H1 (cell line): ENCODE results near the gene POLR3A. TPM values are rescaled to one million over a fixed set of nuclear protein-coding genes. Genes with fewer than 3 reads are reported as not detected.

ENCODE experiments used
- CTCF ChIA-PET: fragments of 300-600 bp; sonication (Branson Sonifier 250); formaldehyde crosslinking; loops from one replicate; lab custom pipeline; 2021; ENCODE audit not compliant: partially characterized antibody; lab: Charles Lee
- POLR2A ChIA-PET: fragments of 300-600 bp; sonication (Branson Sonifier 250); formaldehyde crosslinking; loops from one replicate; lab custom pipeline; 2021; ENCODE audit warnings: inconsistent platforms; ENCODE audit not compliant: partially characterized antibody; lab: Charles Lee
- DNase-seq, 2 experiments: peaks; one replicate each; pipeline versions ENCODE4 v3.0.0 to v3.0.0-alpha.2; 2010 to 2022; ENCODE audit warnings: low spot score in 2 of 2, low read depth in 1 of 2, mixed read lengths in 1 of 2
- FAIRE-seq: peaks from 2 replicates; lab custom pipeline; 2011; peaks lifted over from hg19 to GRCh38; lab: Jason Lieb, UNC
- H2AFZ ChIP-seq: 2 replicates; pipeline ENCODE4 v1.8.1; 2012; ENCODE audit warnings: low read length, inconsistent platforms
- H2AK5ac ChIP-seq: 2 replicates; pipeline ENCODE4 v1.6.1; 2013; ENCODE audit warnings: low read depth, low read length
- H2BK120ac ChIP-seq: replicated peaks from 2 replicates; pipeline ENCODE3; 2013; ENCODE audit warnings: low read depth, low read length, inconsistent platforms
- H2BK12ac ChIP-seq: 2 replicates; pipeline ENCODE4 v1.6.1; 2013; ENCODE audit warnings: low read depth, low read length
- H2BK15ac ChIP-seq: 2 replicates; pipeline ENCODE4 v1.6.1; 2013; ENCODE audit warnings: low read length
- H2BK20ac ChIP-seq: 2 replicates; pipeline ENCODE4 v1.6.1; 2013; ENCODE audit warnings: low read length
- H2BK5ac ChIP-seq: 2 replicates; pipeline ENCODE4 v1.6.1; 2013; ENCODE audit warnings: low read depth, low read length
- H3K14ac ChIP-seq: 2 replicates; pipeline ENCODE4 v1.6.1; 2013; ENCODE audit warnings: inconsistent platforms; ENCODE audit not compliant: insufficient read length
- H3K18ac ChIP-seq: 2 replicates; pipeline ENCODE4 v1.6.1; 2013; ENCODE audit warnings: low read length; ENCODE audit errors: extremely low read depth
- H3K23ac ChIP-seq: 2 replicates; pipeline ENCODE4 v1.6.1; 2013; ENCODE audit warnings: inconsistent platforms; ENCODE audit not compliant: insufficient read length
- H3K23me2 ChIP-seq: 2 replicates; pipeline ENCODE4 v1.6.1; 2013; ENCODE audit warnings: low read depth, low read length
- H3K27ac ChIP-seq: 2 replicates; pipeline ENCODE4 v1.6.1; 2011; ENCODE audit warnings: low read depth, low read length, inconsistent platforms
- H3K27me3 ChIP-seq, 4 experiments: replicated peaks in 1 of 4; 1 replicate in 1 of 4; 2 replicates in 3 of 4; pipeline versions ENCODE4 v1.6.1 to v1.8.1; 2011 to 2013; ENCODE audit warnings: low read length in 3 of 4, mild to moderate bottlenecking in 3 of 4, inconsistent platforms in 2 of 4, mixed read lengths in 2 of 4, moderate library complexity in 1 of 4; ENCODE audit not compliant: control insufficient read depth in 3 of 4, insufficient read depth in 3 of 4; ENCODE audit errors: extremely low read depth in 1 of 4
- H3K36me3 ChIP-seq, 4 experiments: 2 replicates each; pipeline versions ENCODE4 v1.6.1 to v1.8.1; 2011 to 2013; ENCODE audit warnings: mild to moderate bottlenecking in 4 of 4, low read length in 3 of 4, moderate library complexity in 2 of 4, control low read depth in 1 of 4, inconsistent platforms in 1 of 4; ENCODE audit not compliant: insufficient read depth in 4 of 4, control insufficient read depth in 2 of 4
- H3K4ac ChIP-seq: replicated peaks from 2 replicates; pipeline ENCODE3; 2013; ENCODE audit warnings: low read length, low read depth, mixed read lengths, inconsistent platforms; ENCODE audit not compliant: insufficient read length
- H3K4me1 ChIP-seq, 4 experiments: replicated peaks in 1 of 4; 1 replicate in 1 of 4; 2 replicates in 3 of 4; pipeline versions ENCODE4 v1.6.1 to v1.8.1; 2011 to 2013; ENCODE audit warnings: low read length in 3 of 4, inconsistent platforms in 2 of 4, mixed read lengths in 1 of 4; ENCODE audit not compliant: insufficient read depth in 4 of 4, control insufficient read depth in 3 of 4
- H3K4me2 ChIP-seq, 2 experiments: 2 replicates each; pipeline versions ENCODE4 v1.6.1 to v1.8.1; 2011 to 2013; ENCODE audit warnings: low read depth in 2 of 2, low read length in 2 of 2, control low read depth in 1 of 2, inconsistent platforms in 1 of 2, mild to moderate bottlenecking in 1 of 2; ENCODE audit not compliant: insufficient read depth in 1 of 2
- H3K4me3 ChIP-seq, 4 experiments: fragments of 200-600, 300-600 bp in 1 of 4; sonication (generic), shearing (Covaris generic), sonication (Bioruptor Twin) in 1 of 4; 2 replicates each; pipeline versions ENCODE4 v1.5.1 to v1.8.1; 2011 to 2016; ENCODE audit warnings: low read length in 4 of 4, low read depth in 3 of 4, control low read depth in 2 of 4, inconsistent platforms in 2 of 4, mild to moderate bottlenecking in 2 of 4, mixed read lengths in 1 of 4, moderate library complexity in 1 of 4; ENCODE audit not compliant: insufficient read depth in 2 of 4; ENCODE audit errors: extremely low read depth in 1 of 4
- H3K56ac ChIP-seq: replicated peaks from 2 replicates; pipeline ENCODE3; 2013; ENCODE audit warnings: low read depth, mild to moderate bottlenecking, mixed read lengths, low read length, inconsistent platforms; ENCODE audit not compliant: insufficient read length
- H3K79me1 ChIP-seq: 2 replicates; pipeline ENCODE4 v1.6.1; 2013; ENCODE audit warnings: low read depth, low read length, control low read depth
- H3K79me2 ChIP-seq, 2 experiments: 2 replicates each; pipeline versions ENCODE4 v1.6.1 to v1.8.1; 2012 to 2013; ENCODE audit warnings: low read length in 2 of 2, mild to moderate bottlenecking in 2 of 2, inconsistent platforms in 1 of 2; ENCODE audit not compliant: insufficient read depth in 2 of 2, control insufficient read depth in 1 of 2
- H3K9ac ChIP-seq, 4 experiments: replicated peaks in 1 of 4; 1 replicate in 1 of 4; 2 replicates in 3 of 4; pipeline versions ENCODE4 v1.6.1 to v1.8.1; 2011 to 2013; ENCODE audit warnings: low read depth in 3 of 4, low read length in 3 of 4, control low read depth in 2 of 4, mild to moderate bottlenecking in 2 of 4, moderate library complexity in 2 of 4, inconsistent platforms in 1 of 4; ENCODE audit errors: extremely low read depth in 1 of 4
- H3K9me3 ChIP-seq, 2 experiments: 2 replicates each; pipeline versions ENCODE4 v1.6.1 to v1.8.1; 2012 to 2013; ENCODE audit warnings: mild to moderate bottlenecking in 2 of 2, moderate library complexity in 2 of 2, control low read depth in 1 of 2, inconsistent platforms in 1 of 2, low read depth in 1 of 2, low read length in 1 of 2, mixed read lengths in 1 of 2; ENCODE audit not compliant: insufficient read depth in 2 of 2
- H4K20me1 ChIP-seq, 2 experiments: replicated peaks in 1 of 2; 2 replicates each; pipeline versions ENCODE3 to v1.8.1; 2011 to 2013; ENCODE audit warnings: inconsistent platforms in 2 of 2, low read length in 2 of 2, mild to moderate bottlenecking in 1 of 2; ENCODE audit not compliant: insufficient read depth in 2 of 2, control insufficient read depth in 1 of 2
- H4K5ac ChIP-seq: 2 replicates; pipeline ENCODE4 v1.6.1; 2013; ENCODE audit warnings: low read length, low read depth, mixed read lengths, inconsistent platforms; ENCODE audit not compliant: insufficient read length
- H4K8ac ChIP-seq: 2 replicates; pipeline ENCODE4 v1.8.0; 2013; ENCODE audit warnings: mild to moderate bottlenecking, moderate library complexity, low read length, inconsistent platforms; ENCODE audit not compliant: insufficient read depth; ENCODE audit errors: extremely low read depth
- H4K91ac ChIP-seq: replicated peaks from 2 replicates; pipeline ENCODE3; 2013; ENCODE audit warnings: low read length, mixed read lengths, inconsistent platforms; ENCODE audit not compliant: insufficient read length
- POU5F1 ChIP-seq: IDR thresholded peaks from 2 replicates; pipeline ENCODE4 v1.6.1; 2011; ENCODE audit warnings: low read depth, mild to moderate bottlenecking, low read length, moderate library complexity
- WGBS, 2 experiments: shearing (Covaris generic) in 1 of 2; methylation state at CpG; one replicate each; pipeline versions ENCODE4 v1.1.6 to v1.1.7; 2013 to 2015; ENCODE audit warnings: low lambda C conversion rate in 2 of 2, mixed read lengths in 2 of 2, inconsistent platforms in 1 of 2, low coverage in 1 of 2, missing lambda C conversion rate in 1 of 2; ENCODE audit not compliant: insufficient replicate concordance in 2 of 2, insufficient coverage in 1 of 2, insufficient read length in 1 of 2; ENCODE audit errors: extremely low coverage in 1 of 2, missing lambda C conversion rate in 1 of 2; 5-methylcytosine and 5-hydroxymethylcytosine counted together
- polyA plus RNA-seq, 7 experiments: library from polyadenylated mRNA; depleted of rRNA in 3 of 7; stranded (reverse) in 5 of 7; unstranded in 2 of 7; fragments of >200 nt in 5 of 7; fragments of 200-250 nt in 2 of 7; gene quantifications; 1 replicate in 5 of 7; 2 replicates in 1 of 7; 4 replicates in 1 of 7; pipeline versions ENCODE4 v1.2.1 to v1.2.3, GENCODE V29; 2011 to 2013; ENCODE audit warnings: missing spikeins in 2 of 7, mixed read lengths in 2 of 7
- total RNA-seq: library from RNA; stranded (reverse); fragmentation: NEBNext Ultra II Directional; extraction: Animal tissue kit (Norgen Biotek cat#: 25700); gene quantifications from 2 replicates; pipeline ENCODE4 v1.2.1, GENCODE V29; 2021

Gene POLR3A
- total and polyA plus RNA-seq, 2 of the 8 experiments (the other 6 are each of a cell fraction or from before 2014, with no cell fraction given) = 11.3 to 38.6 TPM

DNA sequence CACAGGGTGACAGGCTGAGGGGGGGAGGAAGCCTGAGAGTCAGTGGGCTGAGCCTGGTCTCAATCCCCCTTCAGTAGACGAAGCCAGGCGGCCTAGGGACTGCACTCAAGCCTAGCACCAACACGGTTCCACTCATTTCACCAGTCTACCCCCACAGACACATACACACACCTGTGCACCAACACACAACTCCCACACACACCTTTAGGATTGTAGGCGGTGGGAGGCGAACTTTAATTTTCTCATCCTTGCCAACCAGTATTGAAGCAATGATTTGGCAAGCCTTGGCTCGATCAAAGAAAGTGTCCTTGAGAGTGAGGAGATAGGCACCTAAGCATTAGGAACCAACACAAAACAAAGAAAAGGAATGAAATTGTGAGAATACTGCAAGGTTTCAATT lies 19.7 kb downstream of the POLR3A start:
- no peak overlapping the region; a peak in 1 of 7 replicates for H3K9ac ChIP-seq
- no peak overlapping the region for H3K4me2 ChIP-seq
- H2AK5ac ChIP-seq = no peak overlapping the region
- H4K5ac ChIP-seq = no peak overlapping the region
- H3K4me3 ChIP-seq = no peak overlapping the region
- H3K27me3 ChIP-seq = no peaks in the 10 kb centered on the region
- no peak overlapping the region for H4K91ac ChIP-seq
- H3K56ac ChIP-seq = no peak overlapping the region
- H3K14ac ChIP-seq = no peak overlapping the region
- no peak overlapping the region for H2AFZ ChIP-seq
- no peak overlapping the region for H2BK12ac ChIP-seq
- no peaks in the 10 kb centered on the region for H3K4me1 ChIP-seq
- no peaks in the 10 kb centered on the region for H3K79me1 ChIP-seq
- H3K36me3 ChIP-seq = peaks cover 36 to 83% (median 69%) of the 10 kb centered on the region in 4 experiments
- no peak overlapping the region for H3K18ac ChIP-seq
- H3K23ac ChIP-seq = no peak overlapping the region
- H4K20me1 ChIP-seq = peaks cover 0 to 1% of the 10 kb centered on the region in 2 experiments
- no peak overlapping the region for H2BK120ac ChIP-seq
- no peaks in the 10 kb centered on the region for H3K23me2 ChIP-seq
- TF ChIP-seq POU5F1 = no peak
- H2BK5ac ChIP-seq = no peak overlapping the region
- no peak overlapping the region for H4K8ac ChIP-seq
- CTCF ChIA-PET = interaction anchor here (1.1 kb wide), 1 partner anchor 21 kb away, joined by 3 read pairs; no protein-coding TSS in a partner anchor
- FAIRE-seq (no peak), DNase-seq (no peak)
- no peaks in the 10 kb centered on the region for H3K79me2 ChIP-seq
- no peaks in the 10 kb centered on the region for H3K9me3 ChIP-seq
- no peak overlapping the region for H3K27ac ChIP-seq
- H2BK15ac ChIP-seq = no peak overlapping the region
- POLR2A ChIA-PET = no interaction called here
- H2BK20ac ChIP-seq = no peak overlapping the region
- no peak overlapping the region for H3K4ac ChIP-seq
- WGBS, 2 experiments = 95% methylated on average over 6 of the region's 6 CpGs; no CpG with 5 or more reads in 1 of the 2 experiments
